ENCODE data around the gene EFNA4. TPM values are rescaled to one million over a fixed set of nuclear protein-coding genes. Genes with fewer than 3 reads are reported as not detected.

EFNA4 gene
- total RNA-seq, 1 donor from 2014 or later = 10.9 TPM

DNA sequence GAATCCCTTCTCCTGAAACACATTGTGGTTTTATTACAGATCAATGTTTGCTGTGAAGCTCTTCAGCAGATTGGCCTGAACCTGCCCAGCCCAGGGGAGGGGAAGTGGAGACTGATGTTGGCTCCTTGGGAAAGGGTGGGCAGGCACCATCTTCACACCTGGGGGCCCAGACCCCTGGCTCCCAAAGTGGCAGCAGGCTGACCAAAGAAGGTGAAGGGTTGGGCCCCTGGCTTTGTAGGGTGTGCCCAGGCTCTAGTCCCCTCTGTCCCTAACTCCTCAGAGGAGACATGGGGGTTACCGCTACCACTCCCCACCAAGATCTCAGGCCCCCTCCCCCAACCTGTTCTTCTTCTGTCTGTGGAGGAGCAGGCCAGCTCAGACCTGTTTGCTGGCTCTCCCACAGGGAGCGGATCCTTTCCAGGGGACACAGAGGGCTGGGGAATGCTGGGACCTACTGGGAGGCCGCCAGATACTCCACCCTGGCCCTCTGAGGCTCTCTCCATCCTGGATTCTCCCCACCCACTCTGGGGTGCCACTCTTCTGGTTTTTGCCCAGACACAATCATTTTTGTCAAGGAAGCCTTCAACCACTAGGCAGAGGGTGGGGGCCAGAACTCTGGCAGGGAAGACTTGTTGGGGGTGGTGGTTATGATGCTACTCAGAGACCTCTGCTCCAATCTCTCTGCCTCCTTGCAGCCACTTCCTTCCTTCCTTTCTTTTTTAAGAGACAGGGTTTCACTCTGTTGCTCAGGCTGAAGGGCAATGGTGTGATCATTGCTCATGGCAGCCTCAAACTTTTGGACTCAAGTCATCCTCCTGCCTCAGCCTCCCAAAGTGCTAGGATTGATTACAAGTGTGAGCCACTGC lies 10.1 kb downstream of the EFNA4 start:
- no peak for DNase-seq (ENCODE audit: low read depth, low spot score)

DNA sequence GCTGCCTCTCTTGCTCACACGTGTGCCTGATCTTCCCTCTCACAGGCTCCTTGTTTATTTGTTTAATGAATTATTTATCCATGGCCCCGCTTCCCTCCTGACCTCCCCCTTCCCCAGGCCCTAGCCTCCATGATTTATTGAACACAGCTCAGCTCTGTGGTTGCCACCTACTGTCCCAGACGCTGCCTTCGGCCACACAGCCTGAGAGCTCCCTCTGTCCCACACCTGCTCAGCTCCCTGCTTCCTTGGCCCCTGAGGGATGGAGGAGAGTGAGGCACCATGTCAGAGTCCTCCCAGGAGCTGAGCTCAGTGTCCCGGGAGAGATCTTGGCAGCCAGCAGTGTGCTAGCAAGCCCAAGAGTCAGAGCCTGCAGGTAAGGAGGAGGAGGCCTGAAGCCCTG lies 12.0 kb downstream of the EFNA4 start:
- no peak for DNase-seq (ENCODE audit: low read depth, low spot score)

DNA sequence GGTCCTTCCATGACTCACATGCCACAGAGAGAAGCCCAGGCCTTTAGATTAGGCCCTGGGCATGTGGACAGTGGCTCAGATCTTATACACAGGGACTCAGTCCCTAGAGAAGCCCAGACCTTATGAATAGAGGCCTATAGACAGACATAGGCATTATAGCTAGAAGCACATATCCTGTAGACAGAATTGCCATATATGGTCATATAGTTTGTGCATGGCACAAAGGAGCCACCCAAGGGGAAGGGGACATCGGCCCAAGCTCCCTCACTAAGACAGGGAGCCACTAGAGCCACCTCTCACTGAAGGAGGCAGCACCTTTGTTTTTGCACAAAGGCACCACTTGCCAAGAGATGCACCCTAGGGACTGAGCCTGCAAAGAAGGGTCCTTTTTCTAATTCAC lies 12.8 kb downstream of the EFNA4 start:
- no peak for DNase-seq (ENCODE audit: low read depth, low spot score)

DNA sequence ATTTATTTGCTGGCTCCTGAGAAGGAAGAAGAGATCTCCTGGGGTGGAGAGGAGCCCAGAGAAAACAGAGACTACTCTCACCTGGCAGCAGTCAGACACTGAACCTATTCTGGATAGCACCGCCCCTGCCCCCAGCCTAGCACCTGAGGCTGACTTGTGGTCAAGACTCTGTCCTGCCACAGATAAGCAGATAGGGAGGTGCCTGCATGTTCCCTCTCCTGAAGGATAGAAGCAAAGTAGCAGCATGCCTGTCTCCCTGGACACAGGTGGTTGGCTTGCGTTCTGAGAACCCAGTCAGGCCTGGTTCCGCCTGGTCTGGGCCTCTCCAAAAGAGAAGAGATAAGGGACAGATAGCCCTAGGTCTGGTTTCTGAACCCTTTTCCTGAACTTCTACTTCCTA lies 13.8 kb downstream of the EFNA4 start:
- no peak for DNase-seq (ENCODE audit: low read depth, low spot score)

DNA sequence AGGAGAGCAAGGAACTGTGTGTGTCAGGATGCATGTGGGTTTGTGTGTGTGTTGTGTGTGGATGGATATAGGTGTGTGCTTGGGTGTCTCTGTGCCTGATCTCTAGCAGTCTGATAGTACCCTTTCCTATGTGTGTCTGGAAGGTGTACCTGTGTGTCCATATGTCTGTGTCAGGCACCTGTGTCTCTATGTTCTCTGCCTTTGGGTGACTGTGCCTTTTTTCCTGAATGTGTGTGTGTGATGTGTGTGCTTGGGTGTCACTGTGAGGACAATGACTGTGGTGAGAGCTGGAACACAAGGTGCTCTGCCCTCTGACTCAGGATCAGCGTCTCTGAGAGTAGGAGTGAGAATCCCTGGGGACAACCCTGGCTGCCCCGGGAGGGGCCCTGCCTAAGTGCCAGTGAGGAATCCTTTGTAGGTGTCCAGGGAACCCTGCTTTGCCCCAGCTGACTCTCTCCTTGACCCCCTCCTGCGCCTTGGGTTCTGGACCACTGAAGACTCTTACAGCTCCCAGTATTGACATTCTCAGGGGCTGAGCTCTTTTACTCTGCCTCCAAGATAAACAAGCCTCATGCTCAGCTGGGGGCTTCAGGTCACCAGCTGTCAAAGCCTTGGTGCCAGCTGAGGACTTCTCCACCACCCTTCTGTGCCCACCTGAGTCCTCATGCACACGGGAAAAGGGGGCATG lies 14.4 kb downstream of the EFNA4 start:
- DNase-seq (ENCODE audit: low read depth, low spot score) = no peak

DNA sequence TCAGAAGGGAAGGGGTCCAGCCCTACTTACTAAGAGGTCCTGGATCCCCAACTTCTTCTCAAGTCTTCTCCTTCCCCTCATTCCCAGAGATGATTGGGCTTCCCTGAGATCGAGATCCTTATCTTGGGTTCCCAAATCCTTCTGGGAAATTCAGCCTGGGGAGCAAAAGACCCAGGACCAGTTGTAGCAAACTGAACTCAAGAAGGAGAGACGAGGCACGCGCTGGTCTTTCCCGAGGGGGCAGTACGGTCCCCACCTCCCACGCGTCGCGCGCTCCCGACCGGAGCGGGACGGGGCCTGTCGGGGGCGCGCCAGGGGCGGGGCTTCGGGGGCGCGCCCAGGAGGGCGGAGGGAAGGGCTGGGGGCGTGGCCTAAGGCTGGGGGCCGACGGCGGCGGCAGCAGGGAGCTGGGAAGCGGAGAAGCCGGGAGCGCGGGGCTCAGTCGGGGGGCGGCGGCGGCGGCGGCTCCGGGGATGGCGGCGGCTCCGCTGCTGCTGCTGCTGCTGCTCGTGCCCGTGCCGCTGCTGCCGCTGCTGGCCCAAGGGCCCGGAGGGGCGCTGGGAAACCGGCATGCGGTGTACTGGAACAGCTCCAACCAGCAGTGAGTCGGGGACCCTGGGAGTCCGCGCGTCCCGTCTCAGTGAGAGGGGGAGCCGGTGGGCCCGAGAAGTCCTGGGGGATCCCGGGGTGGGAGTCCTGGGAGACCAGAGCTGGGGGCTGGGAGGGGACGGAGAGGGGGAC lies 15.1 kb downstream of the EFNA4 start, which contains the start of gene EFNA3:
TSS of gene EFNA3 (plus strand) at position 369 of the 741 bp plus-strand sequence. CDS start at position 474, 105 bp downstream.
- no peak for DNase-seq (ENCODE audit: low read depth, low spot score)

DNA sequence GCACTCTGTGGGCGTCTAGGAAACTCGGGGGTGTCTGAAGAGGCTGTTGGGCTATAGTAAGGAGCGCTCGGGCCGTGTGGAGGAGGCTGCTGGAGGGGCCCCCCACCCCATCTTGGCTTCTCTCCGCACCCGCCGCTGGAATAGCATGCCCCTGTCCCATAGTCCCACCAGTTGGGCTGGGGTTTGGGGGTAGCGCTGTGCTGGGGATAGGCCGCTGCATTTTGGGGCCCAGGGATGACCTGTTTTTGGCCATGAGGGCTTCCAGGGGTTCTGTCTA lies 15.6 kb downstream of the EFNA4 start:
- no peak for DNase-seq (ENCODE audit: low read depth, low spot score)

DNA sequence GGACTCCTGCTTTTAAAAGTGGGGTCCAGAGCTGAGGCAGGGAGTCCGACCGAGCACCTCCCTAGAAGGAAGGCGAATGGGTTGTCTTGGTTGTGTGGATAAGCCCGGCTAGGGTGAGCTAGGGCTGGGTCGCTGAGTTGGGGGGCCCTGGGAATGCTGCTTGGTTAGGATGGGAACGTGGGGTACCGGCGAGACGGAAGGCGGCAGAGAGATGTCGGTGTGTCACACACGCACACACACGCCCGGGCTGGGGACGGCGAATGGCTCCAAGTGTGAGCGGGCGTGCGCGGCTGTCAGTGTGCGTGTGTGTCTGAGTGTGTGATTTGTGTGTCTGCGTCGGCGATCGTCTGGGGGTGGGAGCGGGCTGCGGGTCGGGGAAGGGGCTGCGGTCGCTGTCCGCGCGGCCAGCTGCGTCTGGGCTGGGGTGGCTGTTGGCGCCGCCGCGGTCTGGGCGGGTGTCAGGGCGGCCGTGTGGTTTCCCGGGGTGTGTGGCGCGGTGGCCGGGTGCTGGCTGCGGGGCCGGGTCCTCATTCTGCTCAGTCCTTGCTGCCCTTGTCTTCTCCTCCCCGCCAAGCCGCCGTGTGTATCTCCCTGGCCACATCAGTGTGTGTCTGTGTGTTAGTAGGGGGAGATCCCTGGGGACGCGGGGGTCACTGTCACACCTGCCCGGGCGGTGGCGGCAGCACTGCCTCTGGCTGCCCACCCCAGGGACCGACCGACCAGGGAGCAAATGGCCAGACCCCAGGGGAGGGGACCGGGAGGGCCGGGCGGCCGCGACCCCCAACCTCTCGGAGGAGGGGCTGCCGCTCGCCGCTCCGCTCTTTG lies 16.2 kb downstream of the EFNA4 start:
- DNase-seq (ENCODE audit: low read depth, low spot score) = no peak

DNA sequence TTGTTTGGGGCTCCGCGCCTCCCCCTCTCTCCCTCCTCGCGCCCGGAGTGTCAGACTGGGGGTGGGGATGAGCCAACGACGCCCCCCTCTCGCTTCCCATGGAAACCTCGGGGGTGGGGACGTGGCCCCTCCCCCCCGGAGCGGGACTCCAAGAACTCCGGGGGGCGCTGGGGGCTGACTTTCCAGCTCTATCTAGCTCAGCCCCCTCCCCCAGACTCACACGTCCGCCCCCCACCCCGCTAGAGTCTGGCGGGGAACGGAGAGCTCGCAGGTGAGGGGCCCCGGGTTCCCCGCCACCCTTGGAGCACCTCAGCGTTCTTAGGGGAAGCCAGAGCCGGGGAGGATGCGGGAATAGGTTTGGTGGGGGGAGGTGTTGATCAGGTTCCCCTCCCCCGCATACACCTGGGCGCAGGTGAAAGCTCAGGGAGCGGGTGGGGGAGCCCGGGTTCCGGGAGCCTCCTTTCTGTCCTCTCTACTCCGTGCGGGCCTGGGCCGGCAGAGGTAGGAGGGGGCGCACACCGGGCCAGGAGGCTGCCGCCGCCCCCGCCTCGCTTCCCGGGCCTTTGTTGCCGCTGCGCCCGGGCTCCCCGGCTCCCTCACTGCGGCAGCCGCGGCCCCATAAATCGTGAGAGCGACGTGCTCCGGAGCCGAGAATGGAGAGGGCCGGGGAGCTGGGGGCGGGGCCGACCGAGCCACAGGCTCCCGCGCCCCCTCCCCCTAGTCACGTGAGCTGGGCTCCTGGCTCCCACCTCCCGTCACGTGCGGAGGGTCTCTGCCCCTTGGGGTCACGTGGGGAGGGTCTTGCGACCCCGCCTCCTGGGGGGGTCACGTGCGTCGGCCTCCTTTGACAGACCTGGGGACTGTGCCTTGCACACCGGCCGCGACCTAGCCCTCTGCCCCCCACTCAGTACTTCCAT lies 17.0 kb downstream of the EFNA4 start:
- no peak for DNase-seq (ENCODE audit: low read depth, low spot score)

DNA sequence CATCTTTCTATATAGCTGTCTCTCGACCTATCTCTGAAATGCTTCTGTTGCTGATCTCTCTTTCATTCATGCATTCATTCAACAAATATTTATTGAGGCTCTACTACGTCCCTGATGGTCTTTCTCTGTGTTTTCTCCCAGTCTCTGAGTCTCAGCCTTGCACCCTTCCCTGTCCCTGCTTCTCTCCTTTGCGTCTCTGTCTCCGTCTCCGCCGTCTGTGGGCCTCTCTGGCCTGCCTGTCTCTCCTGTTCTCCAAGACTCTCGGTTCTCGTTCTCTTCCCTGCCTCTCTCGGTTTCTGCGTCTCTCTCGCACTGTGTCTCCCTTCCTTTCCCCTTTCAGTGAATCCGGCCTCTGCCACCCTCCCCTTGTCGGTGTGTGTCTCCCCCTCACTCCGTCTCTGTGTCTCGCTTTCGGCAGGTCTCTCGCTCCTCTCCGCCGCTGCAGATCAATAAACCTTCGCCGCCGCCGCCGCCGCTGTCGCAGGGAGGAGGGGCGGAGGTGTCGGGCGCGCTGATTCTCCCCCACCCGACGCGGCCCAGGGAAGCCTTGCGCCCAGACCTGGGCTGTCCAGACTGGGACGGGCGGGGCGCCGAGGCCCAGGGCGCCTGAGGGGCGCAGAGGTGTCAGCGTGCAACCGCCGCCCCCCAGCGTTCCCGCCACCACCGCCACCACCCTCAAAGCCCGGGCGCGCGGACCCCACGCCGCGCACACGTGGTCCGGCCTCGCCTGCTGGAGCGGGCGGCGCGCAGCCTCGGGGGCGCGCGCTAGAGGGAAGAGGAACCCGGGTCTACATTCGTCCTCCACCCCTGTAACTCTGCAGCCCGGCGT lies 18.1 kb downstream of the EFNA4 start:
- no peak for DNase-seq (ENCODE audit: low read depth, low spot score)

DNA sequence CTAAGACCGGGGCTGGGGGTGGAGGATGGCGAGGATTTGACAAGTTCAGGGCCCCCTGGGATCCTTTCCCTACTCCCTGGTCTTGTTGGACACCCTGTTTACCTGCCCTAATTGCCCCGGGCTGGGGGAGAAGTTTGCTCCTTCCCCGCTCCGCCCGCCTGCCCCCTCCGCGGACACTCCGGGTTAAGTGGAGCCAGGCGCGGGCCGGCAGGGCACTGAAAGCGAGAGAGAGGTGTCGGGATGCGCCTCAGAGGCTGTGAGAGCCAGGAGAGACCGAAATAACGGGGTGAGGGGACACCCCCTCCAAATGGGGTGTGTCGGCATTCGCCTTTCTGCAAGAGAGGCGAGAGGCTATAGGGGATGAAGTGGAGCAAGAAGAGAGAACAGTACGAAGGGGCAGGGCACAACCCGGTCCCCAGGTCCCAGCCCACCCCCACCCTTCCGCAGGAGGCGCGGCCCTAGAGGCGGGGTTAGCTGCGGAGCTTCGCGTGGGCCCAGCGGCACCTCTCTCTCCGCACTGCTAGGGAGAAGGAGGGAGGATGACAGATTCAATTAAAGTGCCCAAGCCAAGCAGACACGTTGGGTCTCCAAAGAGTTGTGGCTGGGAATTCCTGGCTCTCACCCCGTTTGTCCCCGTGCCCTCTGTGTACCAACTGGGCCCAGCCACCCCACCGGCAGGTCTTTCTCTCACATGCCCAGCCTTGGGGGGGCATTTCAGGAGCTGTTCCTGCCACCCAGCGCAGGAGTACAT lies 18.9 kb downstream of the EFNA4 start:
- DNase-seq (ENCODE audit: low read depth, low spot score) = no peak

DNA sequence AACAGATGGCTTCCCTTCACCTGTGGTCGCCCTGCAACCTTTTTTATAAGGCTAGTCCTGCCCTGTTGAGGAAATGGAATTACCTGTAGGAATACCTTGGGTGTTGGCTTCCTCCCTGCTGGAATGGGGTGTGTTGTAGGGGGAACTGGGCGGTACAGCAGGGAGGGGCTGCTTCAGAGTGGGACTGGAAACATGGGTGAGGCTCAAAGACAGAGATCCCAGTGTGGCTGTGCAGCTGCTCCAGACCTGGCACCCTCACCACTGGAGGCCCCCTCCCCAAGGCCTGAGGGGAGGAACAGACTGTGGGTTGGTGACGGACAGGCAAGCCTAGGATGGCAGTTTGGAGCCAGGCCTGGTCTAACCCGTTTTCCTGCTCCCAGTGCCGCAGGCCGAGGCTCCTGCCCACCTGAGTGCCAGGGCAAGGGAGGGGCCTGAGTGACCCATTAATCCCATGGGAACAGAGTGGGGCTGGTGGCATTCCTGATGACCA lies 19.6 kb downstream of the EFNA4 start:
- DNase-seq (ENCODE audit: low read depth, low spot score) = no peak

DNA sequence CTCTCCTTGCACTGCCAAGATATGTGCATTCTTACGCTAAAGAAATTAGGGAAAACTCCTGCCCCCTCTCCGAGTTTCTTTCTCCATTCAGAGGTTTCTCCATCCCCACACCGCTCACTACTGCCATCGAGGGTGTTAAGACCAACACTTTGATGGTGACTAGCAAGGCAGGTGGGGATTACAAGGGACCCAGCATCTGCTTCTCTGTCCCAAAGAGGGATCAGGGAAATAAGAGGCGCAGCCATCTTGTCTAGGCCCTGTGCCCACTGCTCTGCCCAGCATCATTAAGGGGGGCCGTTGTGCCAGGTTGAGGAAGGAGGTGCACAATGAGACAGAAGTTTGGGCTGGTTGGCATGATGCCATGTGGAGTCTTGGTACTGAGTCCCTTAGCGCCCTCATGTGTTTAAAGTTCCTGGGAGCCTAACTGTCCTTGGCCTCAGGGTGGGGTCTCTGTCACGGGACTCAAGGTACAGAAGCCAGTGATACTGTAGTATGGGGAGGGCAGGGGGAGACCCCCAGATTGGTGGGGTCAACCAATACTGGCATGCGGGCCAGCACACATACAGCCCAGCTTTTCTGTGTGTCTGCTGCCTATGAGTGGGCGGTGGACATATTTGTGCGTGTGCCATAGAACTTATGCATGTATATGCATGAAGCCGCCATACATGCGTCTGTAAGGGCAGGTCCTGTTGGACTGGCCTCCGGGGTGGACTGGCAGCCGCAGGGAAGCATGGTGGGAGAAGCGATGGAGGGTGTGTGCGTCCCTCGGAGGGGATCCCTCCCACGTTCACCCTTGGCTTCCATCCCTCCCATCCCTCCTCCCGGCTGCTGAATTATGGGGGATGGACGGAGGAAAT lies 20.6 kb downstream of the EFNA4 start:
- DNase-seq (ENCODE audit: low read depth, low spot score) = no peak

DNA sequence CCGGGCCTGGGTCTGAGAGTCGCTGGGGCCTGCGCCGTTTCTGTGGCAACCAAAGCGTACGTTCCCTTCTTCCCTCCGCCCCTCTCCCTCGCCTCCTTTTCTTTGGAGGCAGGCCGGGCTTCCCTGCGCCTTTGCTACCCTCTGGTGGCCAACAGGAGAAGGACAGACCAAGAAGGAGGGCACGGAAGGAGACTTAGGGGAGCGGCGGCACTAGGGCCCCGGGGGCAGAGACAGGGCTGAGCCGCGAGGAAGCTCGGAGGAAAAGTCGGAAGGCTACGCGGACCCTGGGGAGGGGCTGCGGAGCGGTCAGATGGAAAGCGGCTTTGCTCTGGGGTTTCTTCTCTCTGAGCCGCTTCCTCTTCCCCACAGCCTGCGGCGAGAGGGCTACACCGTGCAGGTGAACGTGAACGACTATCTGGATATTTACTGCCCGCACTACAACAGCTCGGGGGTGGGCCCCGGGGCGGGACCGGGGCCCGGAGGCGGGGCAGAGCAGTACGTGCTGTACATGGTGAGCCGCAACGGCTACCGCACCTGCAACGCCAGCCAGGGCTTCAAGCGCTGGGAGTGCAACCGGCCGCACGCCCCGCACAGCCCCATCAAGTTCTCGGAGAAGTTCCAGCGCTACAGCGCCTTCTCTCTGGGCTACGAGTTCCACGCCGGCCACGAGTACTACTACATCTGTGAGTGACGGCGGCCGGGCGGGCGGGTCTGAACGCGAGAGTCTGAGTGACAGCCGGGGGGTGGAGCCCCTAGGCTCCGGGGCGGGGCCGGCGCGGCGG lies 21.4 kb downstream of the EFNA4 start:
- DNase-seq (ENCODE audit: low read depth, low spot score) = peak; percentile 80

DNA sequence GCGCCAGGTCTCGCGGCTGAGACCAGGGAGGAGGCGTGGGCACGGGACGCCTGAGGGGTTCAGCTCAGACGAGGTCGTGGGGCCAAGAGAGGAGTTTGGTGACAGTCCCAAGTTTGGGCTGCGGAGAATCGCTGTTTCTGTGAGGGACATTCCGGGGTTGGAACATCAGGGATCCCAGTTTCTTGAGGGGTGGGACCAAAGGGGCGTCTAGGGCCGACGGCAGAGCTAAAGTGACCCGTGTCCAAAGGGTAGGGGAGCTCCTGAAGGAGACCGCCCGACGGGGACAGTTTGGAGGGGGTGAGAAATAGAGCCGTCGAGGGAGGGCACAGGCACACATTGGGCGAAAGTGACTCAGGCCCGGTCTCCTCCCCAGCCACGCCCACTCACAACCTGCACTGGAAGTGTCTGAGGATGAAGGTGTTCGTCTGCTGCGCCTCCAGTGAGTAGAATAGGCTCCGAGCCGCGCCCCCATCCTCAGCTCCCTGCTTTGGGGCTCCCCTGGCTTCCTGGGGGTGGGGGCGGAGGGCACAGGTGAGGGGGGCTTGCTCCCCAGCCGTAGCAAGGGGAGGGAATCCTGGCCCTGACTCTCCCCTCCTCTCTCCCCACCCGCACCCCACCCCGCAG lies 22.1 kb downstream of the EFNA4 start:
- DNase-seq (ENCODE audit: low read depth, low spot score) = no peak

DNA sequence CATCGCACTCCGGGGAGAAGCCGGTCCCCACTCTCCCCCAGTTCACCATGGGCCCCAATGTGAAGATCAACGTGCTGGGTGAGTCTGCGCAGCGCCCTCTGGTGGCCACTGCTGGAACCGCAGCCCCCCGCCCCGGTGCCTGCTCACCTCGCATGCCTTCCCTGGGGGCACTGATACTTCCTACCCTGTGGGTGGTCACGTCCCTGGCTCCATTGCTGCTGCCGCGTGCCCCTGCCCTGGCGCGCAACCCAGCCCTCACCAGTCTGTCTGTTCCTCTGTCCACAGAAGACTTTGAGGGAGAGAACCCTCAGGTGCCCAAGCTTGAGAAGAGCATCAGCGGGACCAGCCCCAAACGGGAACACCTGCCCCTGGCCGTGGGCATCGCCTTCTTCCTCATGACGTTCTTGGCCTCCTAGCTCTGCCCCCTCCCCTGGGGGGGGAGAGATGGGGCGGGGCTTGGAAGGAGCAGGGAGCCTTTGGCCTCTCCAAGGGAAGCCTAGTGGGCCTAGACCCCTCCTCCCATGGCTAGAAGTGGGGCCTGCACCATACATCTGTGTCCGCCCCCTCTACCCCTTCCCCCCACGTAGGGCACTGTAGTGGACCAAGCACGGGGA lies 22.7 kb downstream of the EFNA4 start:
- DNase-seq (ENCODE audit: low read depth, low spot score) = no peak

Measured in pulmonary artery endothelial cell (primary cell).